ENCODE measurements around the gene SLC25A47.

- TF ChIP-seq EZH2 (IDR thresholded peaks at IDR 0.05; ENCODE audit: borderline replicate concordance, low read length) (no peak), CTCF (IDR thresholded peaks at IDR 0.05; ENCODE audit: low read length) (no peak)
Observed at GRCh38 chr14:100325958-100326357, 2.8 kb downstream of the SLC25A47 start.
